Activated CD4-positive, alpha-beta T cell treated with anti-CD3 and anti-CD28 coated beads, Interleukin-2, Interleukin-6, amounts not matched to agents 100 ng/mL and 50 ng/mL, durations not matched to agents 16 hours and 8 hours (primary cell): ENCODE data around the gene CD81.

Source experiments
- DNase-seq: peaks from one replicate; pipeline ENCODE4 v3.0.0-alpha.2; 2020

Gene CD81

DNA sequence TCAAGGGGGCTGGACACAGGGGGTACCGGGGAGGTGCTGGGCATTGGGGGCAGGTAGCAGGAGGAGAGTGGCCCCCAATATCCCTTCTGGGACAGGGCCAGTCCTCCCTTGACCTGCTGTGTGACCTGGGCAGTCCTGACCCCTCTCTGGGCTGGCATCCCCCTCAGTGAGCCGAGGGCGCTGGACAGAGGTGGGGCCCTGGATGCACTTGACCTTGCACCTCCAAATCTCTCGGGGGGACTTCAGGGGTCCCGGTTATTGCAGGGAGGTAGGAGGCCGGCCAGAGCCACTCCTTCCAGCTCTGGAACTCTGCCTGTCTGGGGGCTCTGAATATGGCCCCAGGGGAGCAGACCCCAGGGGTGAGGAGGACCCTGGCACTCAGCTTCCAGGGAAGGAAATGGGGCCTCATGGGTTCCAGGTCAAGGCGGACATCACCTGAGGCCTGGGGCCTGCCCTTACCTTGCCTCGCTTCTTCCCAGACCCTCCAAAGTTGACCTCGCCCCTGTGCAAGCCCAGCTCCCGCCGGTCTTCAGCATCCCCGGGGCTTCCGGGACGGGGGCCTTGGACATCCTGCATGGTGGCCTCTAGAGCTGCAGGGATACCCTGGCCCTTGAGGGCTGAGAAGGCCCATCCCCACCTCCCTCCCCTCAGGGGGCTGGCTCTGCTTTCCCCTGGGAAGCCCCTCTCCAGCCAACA is 45.5 kb downstream of the CD81 start:
- DNase-seq, result no peak

- DNase-seq, result no peak
Measured at GRCh38 chr11:2423157-2424025, 46.3 kb downstream of the CD81 start.

- no peak for DNase-seq
Measured at GRCh38 chr11:2424811-2425495, 47.8 kb downstream of the CD81 start.

DNA sequence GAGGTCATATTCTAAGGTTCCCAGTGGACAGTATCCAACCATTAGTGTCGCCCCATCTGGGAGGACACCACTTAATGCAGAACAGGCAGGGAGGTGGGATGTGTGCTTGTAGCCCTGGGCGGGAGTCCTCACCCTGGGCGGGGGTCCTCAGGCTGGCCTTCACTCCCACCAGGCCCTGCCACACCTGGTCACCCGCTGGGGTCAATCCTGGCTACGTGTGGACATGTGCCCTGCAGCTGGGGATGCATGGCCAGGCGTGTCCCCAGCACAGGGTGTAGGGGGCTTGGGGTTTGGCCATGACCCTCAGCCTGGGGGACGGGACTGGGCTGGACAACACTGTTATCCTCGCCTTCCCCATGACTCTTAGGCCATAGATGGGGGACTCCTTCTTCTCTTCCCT is 48.4 kb downstream of the CD81 start:
- DNase-seq, result no peak

- DNase-seq, result no peak
Measured at GRCh38 chr11:2426221-2426620, 49.1 kb downstream of the CD81 start.

- DNase-seq, result no peak
Measured at GRCh38 chr11:2426826-2427521, 49.9 kb downstream of the CD81 start.

DNA sequence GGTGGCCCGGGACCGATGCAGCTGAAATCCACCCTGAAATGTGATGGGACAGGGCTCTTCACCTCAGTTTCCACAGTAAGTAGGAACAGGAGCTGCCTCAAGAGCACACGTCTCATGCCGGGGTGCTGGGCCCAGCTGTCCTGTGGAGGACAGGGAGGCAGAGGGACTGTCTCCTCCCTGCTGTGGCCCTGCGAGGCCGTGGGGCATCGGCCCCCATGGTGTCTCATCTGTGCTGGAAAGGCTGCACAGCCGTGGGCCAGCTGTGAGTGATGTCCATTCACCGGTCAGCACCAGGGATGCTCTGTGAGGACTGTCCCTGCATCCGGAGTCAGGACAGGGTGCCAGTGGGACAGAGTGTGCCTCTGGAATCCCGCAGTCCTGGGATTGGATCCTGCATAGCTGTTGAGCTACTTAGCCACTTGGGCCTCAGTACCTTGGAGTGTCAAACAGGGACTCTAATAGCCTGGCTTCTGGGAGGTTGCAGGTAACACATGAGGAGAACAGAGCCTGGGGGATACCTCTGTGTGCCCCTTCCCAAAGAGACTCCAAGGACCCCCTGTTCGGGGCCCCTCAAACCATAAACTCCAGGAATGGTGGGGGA is 50.7 kb downstream of the CD81 start:
- no peak for DNase-seq

GRCh38 chr11:2428322-2428795 is 51.2 kb downstream of the CD81 start:
- DNase-seq, result peak; percentile 84

- no peak for DNase-seq
Measured at GRCh38 chr11:2431395-2431794, 54.3 kb downstream of the CD81 start.

DNA sequence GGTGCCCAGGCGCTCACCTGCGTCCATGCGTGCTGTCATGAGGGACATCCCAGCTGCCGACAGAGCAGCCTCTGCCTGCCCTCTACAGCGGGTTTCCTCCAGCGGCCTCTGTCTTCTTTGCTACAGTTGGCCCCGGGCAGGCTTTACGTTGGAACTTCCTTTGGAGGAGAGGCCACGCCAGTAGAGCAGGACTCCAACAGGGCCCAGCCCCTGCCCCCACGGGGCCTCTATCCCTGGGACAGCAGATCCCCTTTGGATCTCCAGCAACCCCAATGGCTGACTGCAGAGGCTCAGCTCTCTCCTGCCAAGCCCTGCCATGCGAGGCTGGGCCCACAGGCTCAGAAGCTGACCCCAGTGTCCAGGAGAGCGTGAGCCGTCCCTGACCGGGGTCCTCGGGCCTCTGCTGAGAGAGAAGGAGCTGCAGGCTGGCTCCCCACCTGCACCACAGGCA is 55.1 kb downstream of the CD81 start:
- no peak for DNase-seq

GRCh38 chr11:2432628-2433071 is 55.5 kb downstream of the CD81 start:
- no peak for DNase-seq

GRCh38 chr11:2433106-2433925 is 56.2 kb downstream of the CD81 start:
- DNase-seq, result no peak

- DNase-seq, result no peak
Measured at GRCh38 chr11:2434008-2434407, 56.9 kb downstream of the CD81 start.

DNA sequence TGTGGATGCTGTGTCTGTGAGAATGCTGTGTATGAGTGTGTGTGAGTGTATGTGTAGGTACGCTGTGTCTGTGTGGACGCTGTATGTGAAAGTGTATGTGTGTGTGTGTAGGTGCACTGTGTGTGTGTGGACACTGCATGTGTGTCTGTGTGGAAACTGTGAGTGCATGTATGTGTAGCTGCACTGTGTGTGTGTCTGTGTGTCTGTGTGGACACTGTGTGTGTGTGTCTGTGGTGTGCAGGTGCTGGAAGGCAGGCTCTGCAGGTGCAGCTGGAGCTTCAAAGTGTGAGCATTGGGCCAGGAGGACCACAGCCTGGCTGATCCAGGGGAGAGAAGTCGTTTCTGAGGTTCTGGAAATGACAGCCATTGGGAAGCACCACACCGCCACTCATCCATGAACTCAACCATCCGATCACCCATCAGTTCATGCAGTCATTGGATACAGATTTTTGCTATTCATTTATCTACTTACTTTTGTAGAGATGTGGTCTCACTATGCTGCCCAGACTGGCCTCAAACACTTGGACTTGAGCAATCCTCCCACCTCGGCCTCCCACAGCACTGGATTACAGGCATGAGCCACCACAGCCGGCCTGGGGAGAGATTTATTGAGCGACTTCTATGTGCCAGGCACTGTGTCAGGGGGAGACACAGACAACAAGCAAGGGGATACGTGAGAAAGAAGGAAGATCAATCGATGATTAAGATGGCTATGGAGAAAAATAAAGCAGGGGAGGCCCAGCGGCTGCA is 57.6 kb downstream of the CD81 start:
- DNase-seq, result no peak

GRCh38 chr11:2435288-2436012 is 58.3 kb downstream of the CD81 start:
- DNase-seq, result no peak

DNA sequence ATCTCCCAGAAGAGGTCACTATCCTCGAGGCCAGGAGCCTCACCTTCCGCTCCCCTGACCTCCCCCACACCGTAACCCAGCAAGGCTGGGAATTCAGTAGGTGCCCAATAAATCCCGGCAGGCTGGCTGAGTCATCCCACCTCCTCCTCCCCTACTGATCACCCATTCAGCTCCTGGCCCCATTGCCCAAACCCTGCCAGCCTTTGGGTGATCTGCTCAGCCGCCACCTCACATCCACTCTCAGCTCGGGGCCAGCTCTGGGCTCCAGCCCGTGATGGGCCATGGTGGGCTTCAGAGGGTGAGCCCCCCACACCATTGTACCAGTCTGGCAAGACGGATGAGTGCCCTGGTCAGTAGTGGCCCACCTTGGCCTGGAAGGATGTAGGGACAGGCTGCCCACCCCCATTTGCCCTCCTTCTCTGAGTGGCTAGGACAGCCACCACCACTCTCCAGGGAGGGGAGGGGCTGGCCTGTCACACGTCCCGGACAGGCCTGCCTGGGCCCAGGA is 59.0 kb downstream of the CD81 start:
- no peak for DNase-seq

GRCh38 chr11:2436521-2437031 is 59.5 kb downstream of the CD81 start:
- no peak for DNase-seq

- no peak for DNase-seq
Measured at GRCh38 chr11:2437516-2437915, 60.4 kb downstream of the CD81 start.

DNA sequence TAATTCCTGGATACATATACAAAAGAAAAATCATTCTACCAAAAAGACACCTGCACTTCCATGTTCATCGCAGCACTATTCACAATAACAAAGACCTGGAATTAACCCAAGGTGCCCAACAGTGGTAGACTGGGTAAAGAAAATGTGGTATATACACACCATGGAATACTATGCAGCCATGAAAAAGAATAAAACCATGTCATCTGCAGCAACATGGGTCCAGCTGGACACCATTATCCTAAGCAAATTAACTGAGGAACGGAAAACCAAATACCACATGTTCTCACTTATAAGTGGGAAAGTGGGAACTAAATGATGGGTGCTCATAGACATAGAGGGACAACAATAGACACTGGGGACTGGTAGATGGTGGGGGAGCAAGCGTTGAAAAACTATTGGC is 62.7 kb downstream of the CD81 start:
- DNase-seq, result no peak

DNA sequence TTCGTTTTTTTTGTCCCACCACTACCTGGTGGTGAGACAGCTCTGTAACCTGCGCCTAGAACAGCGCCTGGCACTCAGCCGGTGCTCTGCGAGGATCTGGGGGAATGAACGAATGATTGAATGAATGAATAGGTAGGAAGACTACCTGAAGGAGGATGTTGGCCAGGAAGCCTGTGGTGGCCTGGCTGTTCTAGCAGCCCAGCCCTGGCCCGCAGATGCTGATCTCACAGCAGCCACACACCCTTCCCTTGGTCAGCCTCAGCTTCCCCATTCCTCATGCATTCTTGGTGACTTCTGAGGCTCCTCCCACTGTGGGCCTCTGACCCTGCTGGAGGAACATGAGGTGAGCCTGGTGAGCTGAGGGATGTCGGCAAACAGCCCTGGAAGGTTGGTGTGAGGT is 63.5 kb downstream of the CD81 start:
- DNase-seq, result no peak
